SK-N-SH (cell line): ENCODE measurements around the gene LRRC59. TPM values are rescaled to one million over a fixed set of nuclear protein-coding genes. Genes with fewer than 3 reads are reported as not detected.

ENCODE experiments used
- CTCF ChIA-PET: fragments of 300-600, 350-600 bp; formaldehyde crosslinking; extraction: SDS; loops from one replicate; lab custom pipeline; 2021; lab: Yijun Ruan, JAX
- POLR2A ChIA-PET: fragments of 350-600 bp; sonication (Branson Sonifier 250); formaldehyde crosslinking; extraction: SDS; loops from one replicate; lab custom pipeline; 2020; ENCODE audit warnings: antibody characterized with exemption, inconsistent platforms; lab: Yijun Ruan, JAX
- DNase-seq: peaks from one replicate; pipeline ENCODE4 v3.0.0; 2012
- H2AFZ ChIP-seq: fragments of 200-600 bp; sonication (generic); 2 replicates; pipeline ENCODE4 v1.8.1; 2016; ENCODE audit warnings: antibody characterized with exemption, mild to moderate bottlenecking, low read depth
- H3F3A ChIP-seq: fragments of 200-600 bp; sonication (generic); replicated peaks from 2 replicates; pipeline ENCODE3; 2016; ENCODE audit warnings: antibody characterized with exemption, mild to moderate bottlenecking; ENCODE audit not compliant: insufficient read depth
- H3K27ac ChIP-seq, 2 experiments: fragments of 200-500 bp in 1 of 2; fragments of 200-600 bp in 1 of 2; sonication (Bioruptor generic) in 1 of 2; sonication (generic), shearing (Covaris generic) in 1 of 2; 2 replicates each; pipeline versions ENCODE4 v1.5.1 to v1.6.1; 2014 to 2016; ENCODE audit warnings: low read depth in 2 of 2, inconsistent platforms in 1 of 2, low read length in 1 of 2, mild to moderate bottlenecking in 1 of 2, mixed read lengths in 1 of 2
- H3K27me3 ChIP-seq: fragments of 200-600 bp; sonication (generic), shearing (Covaris generic); 2 replicates; pipeline ENCODE4 v1.6.1; 2016; ENCODE audit warnings: mixed run types; ENCODE audit not compliant: insufficient read depth
- H3K36me3 ChIP-seq, 2 experiments: fragments of 200-500 bp in 1 of 2; fragments of 200-600 bp in 1 of 2; sonication (Bioruptor generic) in 1 of 2; sonication (generic) in 1 of 2; replicated peaks in 1 of 2; 2 replicates each; pipeline versions ENCODE3 to v1.5.1; 2014 to 2016; ENCODE audit warnings: low read length in 1 of 2, mild to moderate bottlenecking in 1 of 2; ENCODE audit not compliant: insufficient read depth in 2 of 2, control insufficient read depth in 1 of 2
- H3K4me1 ChIP-seq, 2 experiments: fragments of 200-500 bp in 1 of 2; fragments of 200-600 bp in 1 of 2; sonication (Bioruptor generic) in 1 of 2; sonication (generic), shearing (Covaris generic) in 1 of 2; 2 replicates each; pipeline versions ENCODE4 v1.5.1 to v1.6.1; 2014 to 2016; ENCODE audit warnings: low read depth in 1 of 2, low read length in 1 of 2, mixed run types in 1 of 2; ENCODE audit not compliant: insufficient read depth in 2 of 2, control insufficient read depth in 1 of 2
- H3K4me2 ChIP-seq: fragments of 200-600 bp; sonication (generic), shearing (Covaris generic); 2 replicates; pipeline ENCODE4 v1.6.1; 2017; ENCODE audit warnings: mixed run types
- H3K4me3 ChIP-seq, 2 experiments: fragments of 200-500 bp in 1 of 2; fragments of 200-600 bp in 1 of 2; sonication (Bioruptor generic) in 1 of 2; sonication (generic), shearing (Covaris generic) in 1 of 2; 2 replicates each; pipeline versions ENCODE4 v1.5.1 to v1.8.1; 2014 to 2016; ENCODE audit warnings: low read depth in 2 of 2, inconsistent platforms in 1 of 2, low read length in 1 of 2, mild to moderate bottlenecking in 1 of 2, mixed read lengths in 1 of 2, moderate library complexity in 1 of 2
- H3K79me2 ChIP-seq: fragments of 200-600 bp; sonication (generic); 2 replicates; pipeline ENCODE4 v1.8.1; 2017; ENCODE audit warnings: mild to moderate bottlenecking; ENCODE audit not compliant: insufficient read depth
- H3K9ac ChIP-seq: fragments of 200-600 bp; sonication (generic); 2 replicates; pipeline ENCODE4 v1.6.1; 2017; ENCODE audit warnings: mixed run types
- H3K9me2 ChIP-seq: fragments of 200-600 bp; sonication (generic); 2 replicates; pipeline ENCODE4 v1.6.1; 2017; ENCODE audit warnings: mixed run types
- H3K9me3 ChIP-seq: fragments of 200-600 bp; sonication (generic); 2 replicates; pipeline ENCODE4 v1.6.1; 2017; ENCODE audit warnings: mixed run types, mild to moderate bottlenecking, moderate library complexity
- H4K20me1 ChIP-seq: fragments of 200-600 bp; sonication (generic); 2 replicates; pipeline ENCODE4 v1.6.1; 2017; ENCODE audit warnings: mild to moderate bottlenecking, mixed run types; ENCODE audit not compliant: insufficient read depth
- CHD2 ChIP-seq: fragments of 150-350 bp; IDR thresholded peaks from 2 replicates; pipeline ENCODE4 v1.6.1; 2018; ENCODE audit warnings: low read length; ENCODE audit not compliant: partially characterized antibody
- ELF1 ChIP-seq: IDR thresholded peaks from 2 replicates; pipeline ENCODE4 v1.4.0; 2012
- EP300 ChIP-seq, 2 experiments: IDR thresholded peaks; 2 replicates each; pipeline versions ENCODE4 v1.4.0 to v1.6.1; 2012; ENCODE audit warnings: borderline replicate concordance in 1 of 2, low read depth in 1 of 2, low read length in 1 of 2
- FOXJ3 ChIP-seq: sonication (generic); formaldehyde crosslinking; IDR thresholded peaks from 2 replicates; pipeline ENCODE4 v1.5.1; 2020; ENCODE audit warnings: mild to moderate bottlenecking, missing genetic modification reagents
- IRF3 ChIP-seq: fragments of 150-350 bp; IDR thresholded peaks from 2 replicates; pipeline ENCODE4 v1.6.1; 2016; ENCODE audit warnings: mild to moderate bottlenecking, low read depth, low read length
- JUND ChIP-seq: IDR thresholded peaks from 2 replicates; pipeline ENCODE4 v1.4.0; 2012
- MEF2A ChIP-seq: IDR thresholded peaks from 2 replicates; pipeline ENCODE4 v1.4.0; 2012; ENCODE audit warnings: low read depth, borderline replicate concordance
- MXI1 ChIP-seq: IDR thresholded peaks from 2 replicates; pipeline ENCODE4 v1.6.1; 2012; ENCODE audit warnings: mild to moderate bottlenecking, low read depth, low read length, improper control_type of control experiment
- NRF1 ChIP-seq: IDR thresholded peaks from 2 replicates; pipeline ENCODE4 v1.6.1; 2012; ENCODE audit warnings: low read depth, mild to moderate bottlenecking, low read length
- PBX3 ChIP-seq: IDR thresholded peaks from 2 replicates; pipeline ENCODE4; 2012
- RAD21 ChIP-seq: IDR thresholded peaks from 2 replicates; pipeline ENCODE4 v1.6.1; 2012; ENCODE audit warnings: mild to moderate bottlenecking, low read length
- RFX5 ChIP-seq: IDR thresholded peaks from 2 replicates; pipeline ENCODE4 v1.6.1; 2012; ENCODE audit warnings: mild to moderate bottlenecking, improper control_type of control experiment, low read length
- RXRA ChIP-seq: IDR thresholded peaks from 2 replicates; pipeline ENCODE4 v1.4.0; 2012; ENCODE audit warnings: low read depth, mild to moderate bottlenecking, borderline replicate concordance
- SIN3A ChIP-seq: IDR thresholded peaks from 2 replicates; pipeline ENCODE4 v1.6.1; 2012; ENCODE audit warnings: low read depth, mild to moderate bottlenecking, low read length, moderate library complexity, borderline replicate concordance
- SMC3 ChIP-seq: IDR thresholded peaks from 2 replicates; pipeline ENCODE4 v1.6.1; 2012; ENCODE audit warnings: low read depth, low read length, improper control_type of control experiment
- TCF12 ChIP-seq: IDR thresholded peaks from 2 replicates; pipeline ENCODE4 v1.4.0; 2012
- USF1 ChIP-seq: IDR thresholded peaks from 2 replicates; pipeline ENCODE4 v1.4.0; 2012; ENCODE audit warnings: low read depth, borderline replicate concordance
- YY1 ChIP-seq: IDR thresholded peaks from 2 replicates; pipeline ENCODE4 v1.4.0; 2012; ENCODE audit warnings: low read depth, mild to moderate bottlenecking
- ZBTB33 ChIP-seq: IDR thresholded peaks from 2 replicates; pipeline ENCODE4 v1.4.0; 2012; ENCODE audit warnings: low read depth, borderline replicate concordance
- WGBS: methylation state at CpG from one replicate; pipeline ENCODE4 v1.1.6; 2017; ENCODE audit warnings: low lambda C conversion rate; 5-methylcytosine and 5-hydroxymethylcytosine counted together
- polyA plus RNA-seq, 3 experiments: library from polyadenylated mRNA; depleted of rRNA; stranded (reverse); fragments of >200 nt; gene quantifications; 2 replicates each; pipeline ENCODE4 v1.2.3, GENCODE V29; 2012

The LRRC59 gene
- polyA plus RNA-seq, 1 of the 3 experiments (the other 2 are of a cell fraction): 137 TPM

- TF ChIP-seq ZBTB33 (no peak), ELF1 (no peak), FOXJ3 (CRISPR knock-in tag) (no peak), MXI1 (no peak), SIN3A (no peak), IRF3 (no peak), RFX5 (no peak), SMC3 (no peak), PBX3 (no peak), EP300 (IDR thresholded peaks at IDR 0.05; ENCODE audit: borderline replicate concordance in 1 of 2, low read depth in 1 of 2, low read length in 1 of 2) (no peak)
Measured at GRCh38 chr17:50370052-50370451, 27.3 kb downstream of the LRRC59 start (continued).

- H3K4me1 ChIP-seq: peaks cover 9 to 33% of the 10 kb centered on the region in 2 experiments; a peak in 3 of 4 replicates
- DNase-seq: no peak
- H2AFZ ChIP-seq: no peak overlapping the region
- no peaks in the 10 kb centered on the region for H3K9me3 ChIP-seq
- H3F3A ChIP-seq: peaks cover 10% of the 10 kb centered on the region
- TF ChIP-seq MEF2A (no peak), RAD21 (no peak), ZBTB33 (no peak), CHD2 (no peak), IRF3 (no peak), FOXJ3 (CRISPR knock-in tag) (no peak), TCF12 (no peak), JUND (no peak), USF1 (no peak), RXRA (no peak), YY1 (no peak), SIN3A (no peak), NRF1 (no peak), RFX5 (no peak)
- TF ChIP-seq, all 33 proteins: peak for 0
- Histone ChIP-seq H3K9me2 (no peaks in the 10 kb centered on the region), H3K36me3 (peaks cover 42 to 56% of the 10 kb centered on the region in 2 experiments), H3K4me3 (no peak overlapping the region), H3K79me2 (peaks cover 25% of the 10 kb centered on the region), H3K4me2 (no peak overlapping the region), H4K20me1 (no peaks in the 10 kb centered on the region), H3K27ac (no peak overlapping the region), H3K9ac (no peak overlapping the region), H3K27me3 (no peaks in the 10 kb centered on the region)
- ChIA-PET POLR2A (no interaction called here), CTCF (interaction anchor here (0.8 to 3.4 kb wide), 5 partner anchors 13 to 280 kb away, joined by 3 to 22 read pairs (median 4); partner anchors contain the start of gene LRRC59)
- WGBS: 46% methylated on average over 1 of the region's 1 CpG
Measured at GRCh38 chr17:50367401-50367800, 29.9 kb downstream of the LRRC59 start.
